Adrenal gland (tissue), 5 donors: ENCODE results near the gene PEX5.

Experiments
- POLR2A ChIP-seq, 2 donors: fragments of 450-650 bp; IDR thresholded peaks; one replicate each; pipeline ENCODE4 v1.6.1; 2017; ENCODE audit warnings: antibody characterized with exemption in 2 of 2, mild to moderate bottlenecking in 2 of 2, moderate library complexity in 1 of 2
- TF ChIP-seq, protein P1 (sequence below), 6 experiments: fragments of 450-650 bp in 4 of 6; fragments of 200-600 bp in 2 of 6; sonication (generic) in 1 of 6; IDR thresholded peaks; 1 replicate in 5 of 6; 2 replicates in 1 of 6; pipeline versions ENCODE4 v1.5.1 to v1.8.0; 2016 to 2021; ENCODE audit warnings: antibody characterized with exemption in 6 of 6, mild to moderate bottlenecking in 2 of 6, moderate library complexity in 1 of 6
- donor health status: DM: no; HTN: no; CAD: no.

DNA sequence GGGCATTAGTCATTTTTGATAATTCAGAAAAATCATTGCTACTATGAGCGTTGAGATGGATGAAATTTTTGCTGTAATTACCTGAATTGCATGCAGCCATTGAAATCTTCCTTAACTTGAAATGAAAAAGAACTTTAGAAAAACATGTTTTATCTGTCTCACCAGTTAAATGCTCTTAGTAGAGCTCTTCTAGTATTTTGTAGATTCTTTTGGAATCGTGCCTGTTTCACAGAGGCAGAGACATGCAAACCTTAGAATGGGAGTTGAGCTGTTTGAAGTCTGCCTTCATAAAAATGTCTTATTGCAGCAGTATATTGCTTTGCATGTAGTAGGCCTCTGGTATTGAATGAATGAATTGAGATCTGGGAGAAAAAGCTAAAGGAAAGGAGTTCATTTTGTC lies 4.2 kb downstream of the PEX5 start:
- TF ChIP-seq, protein P1, sequence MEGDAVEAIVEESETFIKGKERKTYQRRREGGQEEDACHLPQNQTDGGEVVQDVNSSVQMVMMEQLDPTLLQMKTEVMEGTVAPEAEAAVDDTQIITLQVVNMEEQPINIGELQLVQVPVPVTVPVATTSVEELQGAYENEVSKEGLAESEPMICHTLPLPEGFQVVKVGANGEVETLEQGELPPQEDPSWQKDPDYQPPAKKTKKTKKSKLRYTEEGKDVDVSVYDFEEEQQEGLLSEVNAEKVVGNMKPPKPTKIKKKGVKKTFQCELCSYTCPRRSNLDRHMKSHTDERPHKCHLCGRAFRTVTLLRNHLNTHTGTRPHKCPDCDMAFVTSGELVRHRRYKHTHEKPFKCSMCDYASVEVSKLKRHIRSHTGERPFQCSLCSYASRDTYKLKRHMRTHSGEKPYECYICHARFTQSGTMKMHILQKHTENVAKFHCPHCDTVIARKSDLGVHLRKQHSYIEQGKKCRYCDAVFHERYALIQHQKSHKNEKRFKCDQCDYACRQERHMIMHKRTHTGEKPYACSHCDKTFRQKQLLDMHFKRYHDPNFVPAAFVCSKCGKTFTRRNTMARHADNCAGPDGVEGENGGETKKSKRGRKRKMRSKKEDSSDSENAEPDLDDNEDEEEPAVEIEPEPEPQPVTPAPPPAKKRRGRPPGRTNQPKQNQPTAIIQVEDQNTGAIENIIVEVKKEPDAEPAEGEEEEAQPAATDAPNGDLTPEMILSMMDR (IDR thresholded peaks at IDR 0.05), result no peak
- TF ChIP-seq POLR2A (IDR thresholded peaks at IDR 0.05), result no peak
